Panc1 (cell line): ENCODE results near the gene RPN1. TPM values are rescaled to one million over a fixed set of nuclear protein-coding genes. Genes with fewer than 3 reads are reported as not detected.

Experiments used
- ATAC-seq: fragments of 200-7000 bp; cut with Tn5 transposase; 2 replicates; pipeline ENCODE4 v1.9.1; 2020; ENCODE audit warnings: mild to moderate bottlenecking, moderate library complexity
- BruUV-seq: library from RNA; stranded (reverse); fragments of 400-500 nt; replicated peaks from 2 replicates; lab custom pipeline; 2021; lab: Mats Ljungman, UMichigan
- CTCF ChIA-PET: fragments of 300-600 bp; sonication (Branson Sonifier 250); formaldehyde crosslinking; loops from one replicate; lab custom pipeline; 2022; ENCODE audit warnings: antibody characterized with exemption; lab: Charles Lee
- POLR2A ChIA-PET: fragments of 300-600 bp; sonication (Branson Sonifier 250); formaldehyde crosslinking; loops from one replicate; lab custom pipeline; 2022; ENCODE audit warnings: antibody characterized with exemption; lab: Charles Lee
- DNase-seq: peaks from one replicate; pipeline ENCODE4 v3.0.0-alpha.2; 2010; ENCODE audit warnings: low read depth, low spot score
- H3K27ac ChIP-seq: 2 replicates; pipeline ENCODE4 v1.5.1; 2011; ENCODE audit warnings: mild to moderate bottlenecking, low read length, inconsistent platforms
- H3K27me3 ChIP-seq: fragments of 200-500 bp; sonication (Bioruptor generic); 2 replicates; pipeline ENCODE4 v1.6.0; 2014; ENCODE audit warnings: low read length, inconsistent platforms; ENCODE audit not compliant: control insufficient read depth, insufficient read depth
- H3K36me3 ChIP-seq: fragments of 200-500 bp; sonication (Bioruptor generic); 2 replicates; pipeline ENCODE4 v1.5.1; 2014; ENCODE audit warnings: inconsistent platforms, mild to moderate bottlenecking, low read length, moderate library complexity; ENCODE audit not compliant: control insufficient read depth, insufficient read depth
- H3K4me1 ChIP-seq: 2 replicates; pipeline ENCODE4 v1.5.1; 2011; ENCODE audit warnings: inconsistent platforms, mild to moderate bottlenecking, low read length, moderate library complexity; ENCODE audit not compliant: control insufficient read depth, insufficient read depth
- H3K4me3 ChIP-seq, 2 experiments: 2 replicates each; pipeline ENCODE4 v1.5.1; 2011 to 2012; ENCODE audit warnings: low read depth in 2 of 2, low read length in 2 of 2, mild to moderate bottlenecking in 2 of 2, inconsistent platforms in 1 of 2, moderate library complexity in 1 of 2
- H3K9me3 ChIP-seq: fragments of 200-500 bp; sonication (Bioruptor generic); 2 replicates; pipeline ENCODE4 v1.5.1; 2014; ENCODE audit warnings: low read depth, mild to moderate bottlenecking, inconsistent platforms, low read length, moderate library complexity; ENCODE audit not compliant: control insufficient read depth, insufficient read depth
- POLR2AphosphoS5 ChIP-seq: IDR thresholded peaks from 2 replicates; pipeline ENCODE4 v1.6.1; 2012; ENCODE audit warnings: mild to moderate bottlenecking, low read depth, low read length, moderate library complexity
- SIN3A ChIP-seq: IDR thresholded peaks from 2 replicates; pipeline ENCODE4 v1.6.1; 2012; ENCODE audit warnings: low read depth, mild to moderate bottlenecking, low read length, moderate library complexity, borderline replicate concordance; ENCODE audit not compliant: insufficient read depth
- TCF7L2 ChIP-seq: IDR thresholded peaks from 2 replicates; pipeline ENCODE4 v1.6.1; 2011; ENCODE audit warnings: mild to moderate bottlenecking, low read depth, low read length, inconsistent platforms
- in situ Hi-C: cut with HindIII; loops from 2 replicates; pipeline ENCODE4 v1.10.0; 2016; ENCODE audit warnings: low sequenced_read_pairs, low pct_unique_long_range_greater_than_20kb
- intact Hi-C: fragments of 100-400 bp; cut with micrococcal nuclease; formaldehyde crosslinking; loops from one replicate; pipeline ENCODE4 v1.10.0; 2022; ENCODE audit not compliant: unreplicated experiment
- total RNA-seq: library from RNA; stranded (reverse); gene quantifications from one replicate; pipeline ENCODE4 v1.2.1, GENCODE V29; 2021; ENCODE audit not compliant: unreplicated experiment
- TF ChIP-seq, protein P1 (sequence below): fragments of 450-650 bp; IDR thresholded peaks from 2 replicates; pipeline ENCODE4 v1.5.1; 2017; ENCODE audit warnings: mild to moderate bottlenecking
- TF ChIP-seq, protein P2 (sequence below), 2 experiments: IDR thresholded peaks; 2 replicates each; pipeline ENCODE4 v1.6.1; 2011 to 2012; ENCODE audit warnings: low read depth in 2 of 2, control low read depth in 1 of 2, low read length in 1 of 2, mild to moderate bottlenecking in 1 of 2, moderate library complexity in 1 of 2; ENCODE audit not compliant: insufficient read depth in 1 of 2

Gene RPN1
- total RNA-seq, 1 experiment from 2014 or later = 320 TPM

DNA sequence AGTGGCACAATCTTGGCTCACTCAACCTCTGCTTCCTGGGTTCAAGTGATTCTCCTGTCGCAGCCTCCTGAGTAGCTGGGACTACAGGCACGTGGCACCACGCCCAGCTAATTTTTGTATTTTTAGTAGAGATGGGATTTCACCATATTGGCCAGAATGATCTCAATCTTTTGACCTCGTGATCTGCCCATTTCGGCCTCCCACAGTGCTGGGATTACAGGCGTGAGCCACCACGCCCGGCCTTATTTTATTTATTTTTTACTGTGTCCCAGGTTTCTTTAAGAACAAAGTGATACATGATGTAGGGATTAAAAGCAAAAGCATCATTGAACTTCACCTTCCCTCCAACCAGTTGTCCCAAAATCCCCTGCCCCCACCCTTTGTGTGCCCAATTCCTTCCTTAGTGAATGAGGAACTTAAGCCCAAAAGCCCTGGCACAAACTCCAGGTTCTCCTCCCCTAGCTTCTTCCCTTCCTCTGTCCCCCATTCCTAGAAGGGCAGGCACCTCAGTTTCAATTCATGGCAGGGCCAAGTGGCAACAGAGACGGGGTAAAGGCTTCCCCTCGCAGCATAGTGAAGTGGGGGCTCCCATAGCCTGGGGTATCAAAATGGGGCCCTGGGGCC, 23.7 kb upstream of the RPN1 start:
- ATAC-seq (no peak), DNase-seq (no peak)
- Histone ChIP-seq H3K27me3 (no peaks in the 10 kb centered on the region), H3K27ac (no peak overlapping the region), H3K36me3 (no peaks in the 10 kb centered on the region), H3K4me3 (no peak overlapping the region), H3K9me3 (no peaks in the 10 kb centered on the region), H3K4me1 (no peaks in the 10 kb centered on the region)
- intact Hi-C loops (no loop called here), in situ Hi-C loops (no loop called here)
- BruUV-seq = no TSS peak
- TF ChIP-seq POLR2AphosphoS5 (no peak), SIN3A (no peak), TCF7L2 (no peak)
- TF ChIP-seq, protein P1, sequence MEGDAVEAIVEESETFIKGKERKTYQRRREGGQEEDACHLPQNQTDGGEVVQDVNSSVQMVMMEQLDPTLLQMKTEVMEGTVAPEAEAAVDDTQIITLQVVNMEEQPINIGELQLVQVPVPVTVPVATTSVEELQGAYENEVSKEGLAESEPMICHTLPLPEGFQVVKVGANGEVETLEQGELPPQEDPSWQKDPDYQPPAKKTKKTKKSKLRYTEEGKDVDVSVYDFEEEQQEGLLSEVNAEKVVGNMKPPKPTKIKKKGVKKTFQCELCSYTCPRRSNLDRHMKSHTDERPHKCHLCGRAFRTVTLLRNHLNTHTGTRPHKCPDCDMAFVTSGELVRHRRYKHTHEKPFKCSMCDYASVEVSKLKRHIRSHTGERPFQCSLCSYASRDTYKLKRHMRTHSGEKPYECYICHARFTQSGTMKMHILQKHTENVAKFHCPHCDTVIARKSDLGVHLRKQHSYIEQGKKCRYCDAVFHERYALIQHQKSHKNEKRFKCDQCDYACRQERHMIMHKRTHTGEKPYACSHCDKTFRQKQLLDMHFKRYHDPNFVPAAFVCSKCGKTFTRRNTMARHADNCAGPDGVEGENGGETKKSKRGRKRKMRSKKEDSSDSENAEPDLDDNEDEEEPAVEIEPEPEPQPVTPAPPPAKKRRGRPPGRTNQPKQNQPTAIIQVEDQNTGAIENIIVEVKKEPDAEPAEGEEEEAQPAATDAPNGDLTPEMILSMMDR = no peak
- TF ChIP-seq, protein P2, sequence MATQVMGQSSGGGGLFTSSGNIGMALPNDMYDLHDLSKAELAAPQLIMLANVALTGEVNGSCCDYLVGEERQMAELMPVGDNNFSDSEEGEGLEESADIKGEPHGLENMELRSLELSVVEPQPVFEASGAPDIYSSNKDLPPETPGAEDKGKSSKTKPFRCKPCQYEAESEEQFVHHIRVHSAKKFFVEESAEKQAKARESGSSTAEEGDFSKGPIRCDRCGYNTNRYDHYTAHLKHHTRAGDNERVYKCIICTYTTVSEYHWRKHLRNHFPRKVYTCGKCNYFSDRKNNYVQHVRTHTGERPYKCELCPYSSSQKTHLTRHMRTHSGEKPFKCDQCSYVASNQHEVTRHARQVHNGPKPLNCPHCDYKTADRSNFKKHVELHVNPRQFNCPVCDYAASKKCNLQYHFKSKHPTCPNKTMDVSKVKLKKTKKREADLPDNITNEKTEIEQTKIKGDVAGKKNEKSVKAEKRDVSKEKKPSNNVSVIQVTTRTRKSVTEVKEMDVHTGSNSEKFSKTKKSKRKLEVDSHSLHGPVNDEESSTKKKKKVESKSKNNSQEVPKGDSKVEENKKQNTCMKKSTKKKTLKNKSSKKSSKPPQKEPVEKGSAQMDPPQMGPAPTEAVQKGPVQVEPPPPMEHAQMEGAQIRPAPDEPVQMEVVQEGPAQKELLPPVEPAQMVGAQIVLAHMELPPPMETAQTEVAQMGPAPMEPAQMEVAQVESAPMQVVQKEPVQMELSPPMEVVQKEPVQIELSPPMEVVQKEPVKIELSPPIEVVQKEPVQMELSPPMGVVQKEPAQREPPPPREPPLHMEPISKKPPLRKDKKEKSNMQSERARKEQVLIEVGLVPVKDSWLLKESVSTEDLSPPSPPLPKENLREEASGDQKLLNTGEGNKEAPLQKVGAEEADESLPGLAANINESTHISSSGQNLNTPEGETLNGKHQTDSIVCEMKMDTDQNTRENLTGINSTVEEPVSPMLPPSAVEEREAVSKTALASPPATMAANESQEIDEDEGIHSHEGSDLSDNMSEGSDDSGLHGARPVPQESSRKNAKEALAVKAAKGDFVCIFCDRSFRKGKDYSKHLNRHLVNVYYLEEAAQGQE (IDR thresholded peaks at IDR 0.05; ENCODE audit: insufficient read depth in 1 of 2, low read depth in 2 of 2, low read length in 1 of 2) = no peak
- CTCF ChIA-PET = no interaction called here
- POLR2A ChIA-PET = no interaction called here

DNA sequence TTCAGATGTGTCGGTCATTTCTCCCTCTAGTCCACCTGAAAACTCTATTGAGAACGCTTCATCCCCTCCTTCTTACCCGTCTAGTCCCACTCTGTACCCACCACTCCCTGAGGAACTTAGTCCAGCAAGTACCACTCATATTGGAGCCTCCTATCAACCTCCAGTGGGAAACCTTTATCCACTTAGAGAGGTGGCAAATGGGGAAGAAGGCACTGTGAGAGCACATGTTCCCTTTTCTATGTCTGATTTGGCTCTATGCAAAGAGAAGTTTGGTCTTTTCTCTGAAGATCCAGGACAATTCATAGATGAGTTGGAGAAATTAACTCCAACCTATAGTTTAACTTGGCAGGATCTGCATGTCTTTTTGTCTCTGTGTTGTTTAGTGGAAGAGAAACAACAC, 17.0 kb upstream of the RPN1 start:
- Histone ChIP-seq H3K27me3 (no peaks in the 10 kb centered on the region), H3K4me3 (no peak overlapping the region), H3K9me3 (no peaks in the 10 kb centered on the region), H3K4me1 (peaks cover 3% of the 10 kb centered on the region; the same call in 1 of the 2 replicates), H3K27ac (no peak overlapping the region), H3K36me3 (no peaks in the 10 kb centered on the region)
- no peak for TF ChIP-seq POLR2AphosphoS5
- TF ChIP-seq TCF7L2 = no peak
- TF ChIP-seq, protein P2 (IDR thresholded peaks at IDR 0.05; ENCODE audit: insufficient read depth in 1 of 2, low read depth in 2 of 2, low read length in 1 of 2) = no peak
- TF ChIP-seq, protein P1 = no peak
- no peak for TF ChIP-seq SIN3A
- no peak for DNase-seq
- POLR2A ChIA-PET = interaction anchor here (0.6 kb wide), 1 partner anchor 221 kb away, joined by 3 read pairs; no protein-coding TSS in a partner anchor
- in situ Hi-C loops = no loop called here
- BruUV-seq = no TSS peak
- intact Hi-C loops = no loop called here
- CTCF ChIA-PET = no interaction called here
- no peak for ATAC-seq
